Hepatocyte (in vitro differentiated cells): ENCODE results near the gene DENND5A. TPM values are rescaled to one million over a fixed set of nuclear protein-coding genes. Genes with fewer than 3 reads are reported as not detected.
"Not testable (repeated sequence)": the region's sequence is repeated elsewhere in the genome, so short reads cannot be mapped to it uniquely, and the experiment has no call there.

ENCODE experiments used
- DNase-seq: peaks from one replicate; pipeline ENCODE4 v3.0.0-alpha.2; 2016; ENCODE audit warnings: low spot score
- H2AFZ ChIP-seq: fragments of 200-600 bp; sonication (generic); 2 replicates; pipeline ENCODE4 v1.6.0; 2016; ENCODE audit warnings: antibody characterized with exemption, mild to moderate bottlenecking
- H3K27ac ChIP-seq: fragments of 200-600 bp; sonication (generic); 2 replicates; pipeline ENCODE4 v1.5.1; 2016; ENCODE audit warnings: mild to moderate bottlenecking
- H3K27me3 ChIP-seq: fragments of 200-600 bp; sonication (generic); 2 replicates; pipeline ENCODE4 v1.6.1; 2016
- H3K36me3 ChIP-seq: fragments of 200-600 bp; sonication (generic); replicated peaks from 2 replicates; pipeline ENCODE4 v1.5.1; 2016; ENCODE audit warnings: low read depth; ENCODE audit not compliant: insufficient read depth
- H3K4me1 ChIP-seq: fragments of 200-600 bp; sonication (generic); 2 replicates; pipeline ENCODE4 v1.5.1; 2016; ENCODE audit warnings: mild to moderate bottlenecking, moderate library complexity; ENCODE audit not compliant: insufficient read depth
- H3K4me2 ChIP-seq: fragments of 200-600 bp; sonication (generic); 2 replicates; pipeline ENCODE4 v1.6.0; 2016
- H3K4me3 ChIP-seq: fragments of 200-600 bp; sonication (generic); 2 replicates; pipeline ENCODE4 v1.5.1; 2016; ENCODE audit warnings: mild to moderate bottlenecking
- H3K79me2 ChIP-seq: fragments of 200-600 bp; sonication (generic); 2 replicates; pipeline ENCODE4 v1.6.0; 2017; ENCODE audit warnings: mild to moderate bottlenecking
- H3K9me2 ChIP-seq: fragments of 200-600 bp; sonication (generic); replicated peaks from 2 replicates; pipeline ENCODE4 v1.6.0; 2017; ENCODE audit warnings: mild to moderate bottlenecking; ENCODE audit not compliant: insufficient read depth
- H3K9me3 ChIP-seq: fragments of 200-600 bp; sonication (generic); 2 replicates; pipeline ENCODE4 v1.5.1; 2016; ENCODE audit warnings: low read depth, mild to moderate bottlenecking
- H4K20me1 ChIP-seq: fragments of 200-600 bp; sonication (generic); 2 replicates; pipeline ENCODE4 v1.6.0; 2016; ENCODE audit warnings: mild to moderate bottlenecking; ENCODE audit not compliant: insufficient read depth, poor library complexity, severe bottlenecking
- CTCF ChIP-seq: fragments of 200-600 bp; sonication (generic); IDR thresholded peaks from 2 replicates; pipeline ENCODE4 v1.5.1; 2016; ENCODE audit warnings: antibody characterized with exemption, mild to moderate bottlenecking; ENCODE audit not compliant: poor library complexity
- EZH2 ChIP-seq: fragments of 200-600 bp; sonication (generic); IDR thresholded peaks from 2 replicates; pipeline ENCODE4 v1.6.1; 2016; ENCODE audit warnings: antibody characterized with exemption, mild to moderate bottlenecking, borderline replicate concordance
- EZH2phosphoT487 ChIP-seq: fragments of 200-600 bp; sonication (generic); IDR thresholded peaks from one replicate; pipeline ENCODE4 v1.6.1; 2018; ENCODE audit warnings: antibody characterized with exemption, mild to moderate bottlenecking, low read depth, moderate library complexity; ENCODE audit not compliant: unreplicated experiment, severe bottlenecking
- WGBS: methylation state at CpG from one replicate; pipeline ENCODE4 v1.1.6; 2016; ENCODE audit warnings: low lambda C conversion rate; ENCODE audit errors: missing lambda C conversion rate; 5-methylcytosine and 5-hydroxymethylcytosine counted together
- polyA plus RNA-seq: library from polyadenylated mRNA; unstranded; fragments of >200 nt; fragmentation: Nextera tagmentation; extraction: Ambion mirVana; gene quantifications from 2 replicates; pipeline ENCODE4 v1.2.1, GENCODE V29; 2016
- total RNA-seq: library from RNA; depleted of rRNA; stranded (reverse); fragments of >200 nt; gene quantifications from 2 replicates; pipeline ENCODE4 v1.2.3, GENCODE V29; 2014

Gene DENND5A
- total and polyA plus RNA-seq, 2 experiments from 2014 or later = 29.7 to 56.4 TPM

GRCh38 chr11:9169595-9170295 is 95.4 kb downstream of the DENND5A start:
- Histone ChIP-seq H2AFZ (no peak overlapping the region), H3K27ac (no peak overlapping the region), H3K4me1 (no peaks in the 10 kb centered on the region), H3K4me2 (no peak overlapping the region), H4K20me1 (no peaks in the 10 kb centered on the region), H3K9me3 (no peaks in the 10 kb centered on the region), H3K9me2 (no peaks in the 10 kb centered on the region), H3K27me3 (no peaks in the 10 kb centered on the region), H3K79me2 (peaks cover 9% of the 10 kb centered on the region), H3K36me3 (no peaks in the 10 kb centered on the region), H3K4me3 (no peak overlapping the region)
- WGBS = 68% methylated on average over 7 of the region's 7 CpGs
- DNase-seq = no peak
- TF ChIP-seq EZH2 (no peak), CTCF (no peak), EZH2phosphoT487 (no peak)

- not testable (repeated sequence) for H3K36me3 ChIP-seq
These were observed 103.2 kb downstream of the DENND5A start for GRCh38 chr11:9161991-9162390.

GRCh38 chr11:9160166-9160565 is 105.0 kb downstream of the DENND5A start:
- H4K20me1 ChIP-seq = no peaks in the 10 kb centered on the region
- no peaks in the 10 kb centered on the region for H3K9me3 ChIP-seq
- H3K9me2 ChIP-seq = no peaks in the 10 kb centered on the region
- no peaks in the 10 kb centered on the region for H3K4me1 ChIP-seq
- H3K27me3 ChIP-seq = no peaks in the 10 kb centered on the region
- H3K27ac ChIP-seq = no peak overlapping the region
- no peak overlapping the region for H3K4me2 ChIP-seq
- DNase-seq = no peak
- TF ChIP-seq CTCF (no peak), EZH2phosphoT487 (no peak), EZH2 (no peak)
- no peaks in the 10 kb centered on the region for H3K79me2 ChIP-seq
- H3K4me3 ChIP-seq = no peak overlapping the region
- H3K36me3 ChIP-seq = no peaks in the 10 kb centered on the region
- no peak overlapping the region for H2AFZ ChIP-seq

More at GRCh38 chr11:9161991-9162390, 103.2 kb downstream of the DENND5A start:
- WGBS = 98% methylated on average over 6 of the region's 6 CpGs
- H3K4me2 ChIP-seq, H3K27ac ChIP-seq, H3K27me3 ChIP-seq, H3K79me2 ChIP-seq, H3K4me1 ChIP-seq, H3K4me3 ChIP-seq, DNase-seq, H3K9me3 ChIP-seq, H4K20me1 ChIP-seq, H2AFZ ChIP-seq, H3K9me2 ChIP-seq: not testable (repeated sequence)

GRCh38 chr11:9158898-9159391 is 106.2 kb downstream of the DENND5A start:
- DNase-seq = no peak
- Histone ChIP-seq H3K4me3 (no peak overlapping the region), H3K4me2 (no peak overlapping the region), H3K27me3 (no peaks in the 10 kb centered on the region), H3K9me2 (no peaks in the 10 kb centered on the region), H3K36me3 (no peaks in the 10 kb centered on the region), H3K79me2 (no peaks in the 10 kb centered on the region), H3K9me3 (no peaks in the 10 kb centered on the region), H3K4me1 (no peaks in the 10 kb centered on the region), H4K20me1 (no peaks in the 10 kb centered on the region), H3K27ac (no peak overlapping the region), H2AFZ (no peak overlapping the region)
- TF ChIP-seq EZH2 = no peak
- TF ChIP-seq EZH2phosphoT487 = no peak
- TF ChIP-seq CTCF = no peak
